Thoracic aorta (tissue), 2 donors: Measurements from ENCODE around the gene KRTAP4-9. TPM values are rescaled to one million over a fixed set of nuclear protein-coding genes. Genes with fewer than 3 reads are reported as not detected.
"Not testable (repeated sequence)": the region's sequence is repeated elsewhere in the genome, so short reads cannot be mapped to it uniquely, and the experiment has no call there.

Experiments used
- ATAC-seq: fragments of 150-250 bp; one replicate; pipeline ENCODE4 v1.8.0; 2017; ENCODE audit warnings: low read depth; ENCODE audit not compliant: insufficient number of reproducible peaks, low FRiP score
- DNase-seq: peaks from one replicate; pipeline ENCODE4 v3.0.0-alpha.2; 2020; ENCODE audit warnings: low spot score
- H3K27ac ChIP-seq, 2 donors: fragments of 200-600 bp; sonication (generic); 1 replicate in 1 of 2; 2 replicates in 1 of 2; pipeline ENCODE4 v1.5.1; 2016; ENCODE audit warnings: mild to moderate bottlenecking in 2 of 2, moderate library complexity in 2 of 2
- H3K27me3 ChIP-seq: fragments of 200-600 bp; sonication (generic); replicated peaks from 2 replicates; pipeline ENCODE4 v1.6.0; 2016; ENCODE audit warnings: mild to moderate bottlenecking; ENCODE audit not compliant: insufficient read depth
- H3K36me3 ChIP-seq: fragments of 200-600 bp; sonication (generic); one replicate; pipeline ENCODE4 v1.5.1; 2016
- H3K4me1 ChIP-seq, 2 donors: fragments of 200-600 bp; sonication (generic); 1 replicate in 1 of 2; 2 replicates in 1 of 2; pipeline versions ENCODE4 v1.5.1 to v1.6.0; 2016; ENCODE audit warnings: low read depth in 2 of 2, mild to moderate bottlenecking in 1 of 2; ENCODE audit not compliant: control insufficient read depth in 1 of 2
- H3K4me3 ChIP-seq: fragments of 200-600 bp; sonication (generic); 2 replicates; pipeline ENCODE4 v1.5.1; 2016; ENCODE audit warnings: mild to moderate bottlenecking
- H3K9me3 ChIP-seq: fragments of 200-600 bp; sonication (generic); 2 replicates; pipeline ENCODE4 v1.5.1; 2016
- CTCF ChIP-seq: fragments of 200-600 bp; sonication (generic); IDR thresholded peaks from one replicate; pipeline ENCODE4 v1.5.1; 2019; ENCODE audit warnings: antibody characterized with exemption
- total RNA-seq, 2 donors: library from RNA; depleted of rRNA; stranded (reverse); fragments of >200 nt; gene quantifications; one replicate each; pipeline versions ENCODE4 v1.1.0 to v1.2.3, GENCODE V29; 2016

The KRTAP4-9 gene
- total RNA-seq, 2 donors from 2014 or later = not detected

- TF ChIP-seq CTCF = no peak
- ATAC-seq = no peak
- Histone ChIP-seq H3K4me3 (no peak overlapping the region), H3K9me3 (no peaks in the 10 kb centered on the region), H3K4me1 (no peaks in the 10 kb centered on the region), H3K27me3 (no peaks in the 10 kb centered on the region), H3K36me3 (no peaks in the 10 kb centered on the region), H3K27ac (no peak overlapping the region)
- DNase-seq = no peak
These were observed 1.3 kb upstream of the KRTAP4-9 start for GRCh38 chr17:41103896-41104295.

- not testable (repeated sequence) for H3K4me3 ChIP-seq, H3K9me3 ChIP-seq, ATAC-seq, H3K36me3 ChIP-seq, H3K27me3 ChIP-seq, DNase-seq, H3K27ac ChIP-seq, H3K4me1 ChIP-seq
These were observed 677 bp upstream of the KRTAP4-9 start for GRCh38 chr17:41104386-41105038.

- Histone ChIP-seq H3K9me3 (no peaks in the 10 kb centered on the region), H3K36me3 (no peaks in the 10 kb centered on the region), H3K4me3 (no peak overlapping the region), H3K27me3 (no peaks in the 10 kb centered on the region), H3K4me1 (no peaks in the 10 kb centered on the region), H3K27ac (no peak overlapping the region)
- ATAC-seq (no peak), DNase-seq (no peak)
- no peak for TF ChIP-seq CTCF
These were observed 2.8 kb downstream of the KRTAP4-9 start for GRCh38 chr17:41107941-41108450.

- not testable (repeated sequence) for H3K4me1 ChIP-seq, H3K9me3 ChIP-seq, H3K27ac ChIP-seq, H3K4me3 ChIP-seq, DNase-seq, ATAC-seq, H3K36me3 ChIP-seq, H3K27me3 ChIP-seq
These were observed 3.7 kb downstream of the KRTAP4-9 start for GRCh38 chr17:41108728-41109386.

- Histone ChIP-seq H3K27me3 (no peaks in the 10 kb centered on the region), H3K36me3 (no peaks in the 10 kb centered on the region), H3K4me1 (no peaks in the 10 kb centered on the region), H3K27ac (no peak overlapping the region), H3K4me3 (no peak overlapping the region), H3K9me3 (no peaks in the 10 kb centered on the region)
- ATAC-seq = no peak
- TF ChIP-seq CTCF = no peak
- DNase-seq = no peak
These were observed 6.1 kb downstream of the KRTAP4-9 start for GRCh38 chr17:41111151-41111885.

GRCh38 chr17:41116297-41116696 lies 11.1 kb downstream of the KRTAP4-9 start:
- Histone ChIP-seq H3K27ac (no peak overlapping the region), H3K9me3 (no peaks in the 10 kb centered on the region), H3K4me3 (no peak overlapping the region), H3K36me3 (no peaks in the 10 kb centered on the region), H3K27me3 (no peaks in the 10 kb centered on the region), H3K4me1 (no peaks in the 10 kb centered on the region)
- DNase-seq (no peak), ATAC-seq (no peak)
- TF ChIP-seq CTCF = no peak

GRCh38 chr17:41117846-41118386 lies 12.7 kb downstream of the KRTAP4-9 start, which contains the start of gene KRTAP4-11:
KRTAP4-11 (minus strand) TSS chr17:41118373; CDS start chr17:41118315, 58 bp downstream.
- DNase-seq, H3K27me3 ChIP-seq, H3K9me3 ChIP-seq, H3K4me3 ChIP-seq, ATAC-seq, H3K4me1 ChIP-seq, H3K36me3 ChIP-seq, H3K27ac ChIP-seq: not testable (repeated sequence)
